ENCODE data around the gene GP5. TPM values are rescaled to one million over a fixed set of nuclear protein-coding genes. Genes with fewer than 3 reads are reported as not detected.

GP5 gene
- total RNA-seq, 1 donor from 2014 or later, result 1.1 TPM

- intact Hi-C loops (cut with micrococcal nuclease), result no loop called here
These were observed 21.4 kb downstream of the GP5 start for GRCh38 chr3:194377708-194378107.

- intact Hi-C loops (cut with micrococcal nuclease), result no loop called here
These were observed 22.9 kb downstream of the GP5 start for GRCh38 chr3:194376241-194376560.

GRCh38 chr3:194375473-194376240 is 23.4 kb downstream of the GP5 start:
- intact Hi-C loops (cut with micrococcal nuclease), result no loop called here

- intact Hi-C loops (cut with micrococcal nuclease), result no loop called here
These were observed 24.1 kb downstream of the GP5 start for GRCh38 chr3:194374935-194375334.

- intact Hi-C loops (cut with micrococcal nuclease), result no loop called here
These were observed 25.2 kb downstream of the GP5 start for GRCh38 chr3:194373899-194374298.

- intact Hi-C loops (cut with micrococcal nuclease), result no loop called here
These were observed 26.0 kb downstream of the GP5 start for GRCh38 chr3:194373028-194373427.

GRCh38 chr3:194370753-194371152 is 28.3 kb downstream of the GP5 start:
- intact Hi-C loops (cut with micrococcal nuclease), result no loop called here

GRCh38 chr3:194369522-194370279 is 29.4 kb downstream of the GP5 start, which contains the start of gene LRRC15:
Gene LRRC15 (minus strand): TSS chr3:194369743. CDS start chr3:194361043, 8,700 bp downstream.
- intact Hi-C loops (cut with micrococcal nuclease), result no loop called here

GRCh38 chr3:194368918-194369317 is 30.1 kb downstream of the GP5 start:
- intact Hi-C loops (cut with micrococcal nuclease), result no loop called here

- intact Hi-C loops (cut with micrococcal nuclease), result no loop called here
These were observed 30.8 kb downstream of the GP5 start for GRCh38 chr3:194367992-194368841.

GRCh38 chr3:194365978-194366490 is 33.0 kb downstream of the GP5 start:
- intact Hi-C loops (cut with micrococcal nuclease), result no loop called here

- intact Hi-C loops (cut with micrococcal nuclease), result no loop called here
These were observed 33.5 kb downstream of the GP5 start for GRCh38 chr3:194365526-194365925.

GRCh38 chr3:194364652-194365434 is 34.2 kb downstream of the GP5 start:
- intact Hi-C loops (cut with micrococcal nuclease), result no loop called here

- intact Hi-C loops (cut with micrococcal nuclease), result no loop called here
These were observed 34.8 kb downstream of the GP5 start for GRCh38 chr3:194364314-194364651.

- intact Hi-C loops (cut with micrococcal nuclease), result no loop called here
These were observed 38.5 kb downstream of the GP5 start for GRCh38 chr3:194360568-194360967.

GRCh38 chr3:194357681-194358080 is 41.4 kb downstream of the GP5 start:
- intact Hi-C loops (cut with micrococcal nuclease), result no loop called here

- intact Hi-C loops (cut with micrococcal nuclease), result no loop called here
These were observed 43.7 kb downstream of the GP5 start for GRCh38 chr3:194355379-194355778.

GRCh38 chr3:194354315-194354714 is 44.8 kb downstream of the GP5 start:
- intact Hi-C loops (cut with micrococcal nuclease), result no loop called here

GRCh38 chr3:194352667-194353246 is 46.3 kb downstream of the GP5 start:
- intact Hi-C loops (cut with micrococcal nuclease), result no loop called here

- intact Hi-C loops (cut with micrococcal nuclease), result no loop called here
These were observed 47.0 kb downstream of the GP5 start for GRCh38 chr3:194351952-194352536.
